Endodermal cell (in vitro differentiated cells): Measurements from ENCODE around the gene TBXAS1. TPM values are rescaled to one million over a fixed set of nuclear protein-coding genes. Genes with fewer than 3 reads are reported as not detected.

Experiments
- DNase-seq: peaks from one replicate; pipeline ENCODE4 v3.0.0-alpha.2; 2017
- H3K27ac ChIP-seq: 2 replicates; pipeline ENCODE4 v1.5.1; 2013; ENCODE audit warnings: mild to moderate bottlenecking, low read depth, low read length, moderate library complexity
- H3K27me3 ChIP-seq: 2 replicates; pipeline ENCODE4 v1.6.1; 2013; ENCODE audit warnings: mild to moderate bottlenecking, low read length, moderate library complexity; ENCODE audit not compliant: insufficient read depth, control insufficient read depth, poor library complexity, severe bottlenecking
- H3K36me3 ChIP-seq: 2 replicates; pipeline ENCODE4 v1.7.0; 2013; ENCODE audit warnings: mild to moderate bottlenecking, low read length, moderate library complexity; ENCODE audit not compliant: control insufficient read depth, insufficient read depth
- H3K4me1 ChIP-seq: one replicate; pipeline ENCODE4 v1.7.0; 2013; ENCODE audit warnings: low read length; ENCODE audit not compliant: control insufficient read depth, insufficient read depth
- H3K4me3 ChIP-seq: 2 replicates; pipeline ENCODE4 v1.5.1; 2013; ENCODE audit warnings: mild to moderate bottlenecking, low read length, moderate library complexity
- H3K9ac ChIP-seq: 2 replicates; pipeline ENCODE4 v1.6.1; 2013; ENCODE audit warnings: mild to moderate bottlenecking, low read length, moderate library complexity; ENCODE audit not compliant: poor library complexity, severe bottlenecking; ENCODE audit errors: extremely low read depth
- H3K9me3 ChIP-seq: 2 replicates; pipeline ENCODE4 v1.6.1; 2013; ENCODE audit warnings: mild to moderate bottlenecking, low read length, moderate library complexity; ENCODE audit not compliant: control insufficient read depth
- H3K27ac Mint-ChIP-seq: 2 replicates; pipeline ENCODE4 v1.8.0; 2020; ENCODE audit warnings: mixed read lengths
- H3K27me3 Mint-ChIP-seq: 2 replicates; pipeline ENCODE4 v1.8.0; 2021; ENCODE audit warnings: mild to moderate bottlenecking, mixed read lengths; ENCODE audit not compliant: insufficient read depth
- H3K36me3 Mint-ChIP-seq: 2 replicates; pipeline ENCODE4 v1.8.0; 2020; ENCODE audit warnings: low read depth, mixed read lengths
- H3K4me1 Mint-ChIP-seq: 2 replicates; pipeline ENCODE4 v1.8.0; 2020; ENCODE audit warnings: mixed read lengths
- H3K4me3 Mint-ChIP-seq: 2 replicates; pipeline ENCODE4 v1.8.0; 2020; ENCODE audit warnings: mild to moderate bottlenecking, moderate library complexity, mixed read lengths
- H3K9me3 Mint-ChIP-seq: 2 replicates; pipeline ENCODE4 v1.8.0; 2020; ENCODE audit warnings: mild to moderate bottlenecking, mixed read lengths
- CTCF ChIP-seq: fragments of 200-600 bp; sonication (generic); conservative IDR thresholded peaks from 2 replicates; pipeline ENCODE4 v1.5.0; 2021; ENCODE audit warnings: antibody characterized with exemption, mild to moderate bottlenecking
- WGBS, 2 experiments: methylation state at CpG; one replicate each; pipeline versions ENCODE4 v1.1.5 to v1.1.7; 2013; ENCODE audit warnings: missing lambda C conversion rate in 2 of 2, mixed read lengths in 1 of 2; ENCODE audit not compliant: insufficient coverage in 1 of 2, insufficient read length in 1 of 2; 5-methylcytosine and 5-hydroxymethylcytosine counted together
- total RNA-seq, 2 donors: library from RNA; stranded (reverse); fragmentation: NEBNext Ultra II Directional in 1 of 2; extraction: Animal tissue kit (Norgen Biotek cat#: 25700) in 1 of 2; gene quantifications; 2 replicates in 1 of 2; 3 replicates in 1 of 2; pipeline ENCODE4 v1.2.1, GENCODE V29; 2021

The TBXAS1 gene
- total RNA-seq, 2 donors from 2014 or later: 7.6 to 13.5 TPM

GRCh38 chr7:140029072-140029471, 200.0 kb downstream of the TBXAS1 start:
- Histone ChIP-seq H3K4me3 (no peak overlapping the region), H3K4me1 (no peaks in the 10 kb centered on the region), H3K9ac (no peak overlapping the region), H3K27me3 (no peaks in the 10 kb centered on the region), H3K27ac (no peak overlapping the region), H3K9me3 (no peaks in the 10 kb centered on the region), H3K36me3 (no peaks in the 10 kb centered on the region)
- TF ChIP-seq CTCF: no peak
- Mint-ChIP-seq H3K27me3 (no peaks in the 10 kb centered on the region), H3K9me3 (no peaks in the 10 kb centered on the region), H3K4me3 (no peak overlapping the region), H3K4me1 (no peaks in the 10 kb centered on the region), H3K36me3 (no peaks in the 10 kb centered on the region), H3K27ac (no peak overlapping the region)
- no peak for DNase-seq
- WGBS, 2 experiments: 91% methylated on average over 1 of the region's 1 CpG; no CpG with 5 or more reads in 1 of the 2 experiments

GRCh38 chr7:140031364-140031763, 202.3 kb downstream of the TBXAS1 start:
- no peak overlapping the region for H3K27ac Mint-ChIP-seq
- no peak for TF ChIP-seq CTCF

GRCh38 chr7:140033036-140033435, 204.0 kb downstream of the TBXAS1 start:
- no peak for TF ChIP-seq CTCF
- Histone ChIP-seq H3K36me3 (no peaks in the 10 kb centered on the region), H3K27me3 (no peaks in the 10 kb centered on the region), H3K9ac (no peak overlapping the region), H3K4me3 (no peak overlapping the region), H3K9me3 (no peaks in the 10 kb centered on the region), H3K27ac (no peak overlapping the region), H3K4me1 (no peaks in the 10 kb centered on the region)
- Mint-ChIP-seq H3K4me1 (no peaks in the 10 kb centered on the region), H3K9me3 (no peaks in the 10 kb centered on the region), H3K4me3 (no peak overlapping the region), H3K27me3 (no peaks in the 10 kb centered on the region), H3K27ac (no peak overlapping the region), H3K36me3 (no peaks in the 10 kb centered on the region)
- no peak for DNase-seq
- WGBS, 2 experiments: 93 to 100% methylated on average over 1 to 8 of the region's 8 CpGs

More at GRCh38 chr7:140031364-140031763, 202.3 kb downstream of the TBXAS1 start:
- Histone ChIP-seq H3K9ac (no peak overlapping the region), H3K27ac (no peak overlapping the region), H3K4me1 (no peaks in the 10 kb centered on the region), H3K36me3 (no peaks in the 10 kb centered on the region), H3K27me3 (no peaks in the 10 kb centered on the region), H3K4me3 (no peak overlapping the region), H3K9me3 (no peaks in the 10 kb centered on the region)
- Mint-ChIP-seq H3K9me3 (no peaks in the 10 kb centered on the region), H3K27me3 (no peaks in the 10 kb centered on the region), H3K4me1 (no peaks in the 10 kb centered on the region), H3K36me3 (no peaks in the 10 kb centered on the region), H3K4me3 (no peak overlapping the region)
- no peak for DNase-seq
- 75 to 95% methylated on average over 1 of the region's 1 CpG for WGBS, 2 experiments
